B cell (primary cell): ENCODE results near the gene CHD6. TPM values are rescaled to one million over a fixed set of nuclear protein-coding genes. Genes with fewer than 3 reads are reported as not detected.

Experiments used
- ATAC-seq: fragments of 200-7000 bp; cut with Tn5 transposase; one replicate; pipeline ENCODE4 v1.10.0; 2021; ENCODE audit warnings: low read depth, mild to moderate bottlenecking, moderate number of reproducible peaks, moderate library complexity
- CTCF ChIA-PET: fragments of 350-600 bp; sonication (Branson Sonifier 250); formaldehyde crosslinking; loops from one replicate; lab custom pipeline; 2021; ENCODE audit warnings: antibody characterized with exemption, inconsistent platforms; lab: Charles Lee
- POLR2A ChIA-PET: fragments of 350-600 bp; sonication (Branson Sonifier 250); formaldehyde crosslinking; loops from one replicate; lab custom pipeline; 2021; ENCODE audit warnings: antibody characterized with exemption; lab: Charles Lee
- DNase-seq: peaks from one replicate; pipeline ENCODE4 v3.0.0; 2013
- H2AFZ ChIP-seq: 2 replicates; pipeline ENCODE4 v1.6.1; 2012; ENCODE audit warnings: mild to moderate bottlenecking, low read depth, low read length; ENCODE audit not compliant: insufficient read depth, poor library complexity, severe bottlenecking
- H3K27ac ChIP-seq, 2 donors: 1 replicate in 1 of 2; 2 replicates in 1 of 2; pipeline ENCODE4 v1.5.1; 2012 to 2013; ENCODE audit warnings: low read length in 2 of 2, mild to moderate bottlenecking in 2 of 2, moderate library complexity in 1 of 2
- H3K27me3 ChIP-seq, 4 experiments: fragments of 200-600 bp in 1 of 4; sonication (generic) in 1 of 4; replicated peaks in 1 of 4; 1 replicate in 2 of 4; 2 replicates in 2 of 4; pipeline versions ENCODE4 v1.6.1 to v1.7.0; 2013 to 2016; ENCODE audit warnings: low read length in 3 of 4, mild to moderate bottlenecking in 2 of 4, mixed read lengths in 1 of 4, moderate library complexity in 1 of 4; ENCODE audit not compliant: insufficient read depth in 4 of 4, control insufficient read depth in 3 of 4; ENCODE audit errors: control extremely low read depth in 1 of 4
- H3K36me3 ChIP-seq, 2 experiments: replicated peaks in 1 of 2; 1 replicate in 1 of 2; 2 replicates in 1 of 2; pipeline versions ENCODE4 v1.6.1 to v1.7.1; 2013; ENCODE audit warnings: low read length in 1 of 2; ENCODE audit not compliant: insufficient read depth in 2 of 2, control insufficient read depth in 1 of 2; ENCODE audit errors: control extremely low read depth in 1 of 2, extremely low read depth in 1 of 2
- H3K4me1 ChIP-seq, 2 donors: fragments of 200-600 bp in 1 of 2; sonication (generic) in 1 of 2; 1 replicate in 1 of 2; 2 replicates in 1 of 2; pipeline versions ENCODE4 v1.5.1 to v1.6.1; 2013 to 2017; ENCODE audit warnings: low read length in 2 of 2; ENCODE audit not compliant: control insufficient read depth in 2 of 2, insufficient read depth in 2 of 2
- H3K4me2 ChIP-seq: replicated peaks from 2 replicates; pipeline ENCODE3; 2012; ENCODE audit warnings: mild to moderate bottlenecking, low read depth, low read length; ENCODE audit not compliant: poor library complexity, severe bottlenecking
- H3K4me3 ChIP-seq, 5 experiments: fragments of 200-600 bp in 1 of 5; sonication (generic) in 1 of 5; 1 replicate in 3 of 5; 2 replicates in 2 of 5; pipeline versions ENCODE4 v1.5.1 to v1.7.0; 2011 to 2016; ENCODE audit warnings: low read length in 4 of 5, mild to moderate bottlenecking in 4 of 5, low read depth in 2 of 5, control low read depth in 1 of 5, moderate library complexity in 1 of 5; ENCODE audit not compliant: insufficient read depth in 1 of 5; ENCODE audit errors: control extremely low read depth in 1 of 5, extremely low read depth in 1 of 5
- H3K79me2 ChIP-seq: fragments of 200-600 bp; sonication (generic); one replicate; pipeline ENCODE4 v1.6.0; 2016; ENCODE audit warnings: low read length; ENCODE audit not compliant: control insufficient read depth, insufficient read depth
- H3K9ac ChIP-seq: fragments of 200-600 bp; sonication (generic); 2 replicates; pipeline ENCODE4 v1.6.1; 2017; ENCODE audit warnings: mild to moderate bottlenecking, low read length, moderate library complexity
- H3K9me3 ChIP-seq, 3 donors: one replicate each; pipeline versions ENCODE4 v1.6.1 to v1.7.1; 2013; ENCODE audit warnings: low read length in 2 of 3; ENCODE audit not compliant: control insufficient read depth in 2 of 3, insufficient read depth in 1 of 3; ENCODE audit errors: control extremely low read depth in 1 of 3
- H4K20me1 ChIP-seq: 2 replicates; pipeline ENCODE4 v1.6.0; 2012; ENCODE audit warnings: mild to moderate bottlenecking, low read length; ENCODE audit not compliant: insufficient read depth, control insufficient read depth, poor library complexity, severe bottlenecking
- H3K27ac Mint-ChIP-seq: one replicate; pipeline ENCODE4 v1.8.0; 2021; ENCODE audit warnings: mixed read lengths
- H3K27me3 Mint-ChIP-seq: one replicate; pipeline ENCODE4 v1.8.0; 2021; ENCODE audit warnings: mixed read lengths
- H3K4me1 Mint-ChIP-seq: one replicate; pipeline ENCODE4 v1.8.0; 2021; ENCODE audit warnings: mixed read lengths
- H3K4me3 Mint-ChIP-seq: one replicate; pipeline ENCODE4 v1.8.0; 2021; ENCODE audit warnings: mixed read lengths
- H3K9me3 Mint-ChIP-seq: one replicate; pipeline ENCODE4 v1.8.0; 2022; ENCODE audit warnings: mixed read lengths; ENCODE audit not compliant: insufficient read depth
- CTCF ChIP-seq: fragments of 200-600 bp; IDR thresholded peaks from one replicate; pipeline ENCODE4 v1.8.0; 2022; ENCODE audit warnings: antibody characterized with exemption, mild to moderate bottlenecking
- EZH2 ChIP-seq: IDR thresholded peaks from 2 replicates; pipeline ENCODE4 v1.6.1; 2012; ENCODE audit warnings: borderline replicate concordance, low read depth, mild to moderate bottlenecking, moderate library complexity, low read length; ENCODE audit not compliant: insufficient read depth, poor library complexity, severe bottlenecking
- WGBS: methylation state at CpG from one replicate; pipeline ENCODE4 v1.1.5; 2013; ENCODE audit warnings: missing lambda C conversion rate; ENCODE audit not compliant: insufficient coverage; 5-methylcytosine and 5-hydroxymethylcytosine counted together
- intact Hi-C: fragments of 100-400 bp; cut with micrococcal nuclease; formaldehyde crosslinking; loops from one replicate; pipeline ENCODE4 v1.10.0; 2022
- polyA plus RNA-seq: library from polyadenylated mRNA; depleted of rRNA; stranded (reverse); fragments of >200 nt; gene quantifications from 2 replicates; pipeline ENCODE4 v1.2.3, GENCODE V29; 2012
- total RNA-seq, 2 donors: library from RNA; stranded (reverse); fragments of 120-200 nt in 1 of 2; gene quantifications; 1 replicate in 1 of 2; 2 replicates in 1 of 2; pipeline versions ENCODE4 v1.2.3 to v1.2.4, GENCODE V29; 2013 to 2022

CHD6 gene
- total and polyA plus RNA-seq, 2 donors (not counting 1 experiment from before 2014, with no cell fraction given) = 10.3 to 117 TPM

GRCh38 chr20:41357424-41358163 is 260.6 kb downstream of the CHD6 start:
- DNase-seq (no peak), ATAC-seq (peak; percentile 17)
- POLR2A ChIA-PET = no interaction called here
- Mint-ChIP-seq H3K4me1 (no peaks in the 10 kb centered on the region), H3K27me3 (no peaks in the 10 kb centered on the region), H3K27ac (no peak overlapping the region), H3K4me3 (no peak overlapping the region), H3K9me3 (no peaks in the 10 kb centered on the region)
- Histone ChIP-seq H2AFZ (no peak overlapping the region), H3K27me3 (no peaks in the 10 kb centered on the region), H4K20me1 (no peaks in the 10 kb centered on the region), H3K27ac (no peak overlapping the region), H3K4me3 (no peak overlapping the region), H3K9ac (no peak overlapping the region), H3K4me2 (no peak overlapping the region), H3K9me3 (no peaks in the 10 kb centered on the region), H3K36me3 (no peaks in the 10 kb centered on the region), H3K79me2 (no peaks in the 10 kb centered on the region), H3K4me1 (no peaks in the 10 kb centered on the region)
- TF ChIP-seq EZH2 = no peak
- no peak for TF ChIP-seq CTCF
- intact Hi-C loops = no loop called here
- CTCF ChIA-PET = interaction anchor here (1.0 kb wide), 1 partner anchor 18 kb away, joined by 3 read pairs; no protein-coding TSS in a partner anchor
- 90% methylated on average over 11 of the region's 11 CpGs for WGBS

GRCh38 chr20:41356951-41357350 is 261.2 kb downstream of the CHD6 start:
- no peak overlapping the region for H3K4me3 Mint-ChIP-seq
- intact Hi-C loops = no loop called here
- WGBS = 95% methylated on average over 13 of the region's 13 CpGs

More at GRCh38 chr20:41356951-41357350, 261.2 kb downstream of the CHD6 start:
- DNase-seq (no peak), ATAC-seq (no peak)
- H3K9me3 ChIP-seq = no peaks in the 10 kb centered on the region
- no peaks in the 10 kb centered on the region for H3K9me3 Mint-ChIP-seq
- no peaks in the 10 kb centered on the region for H3K36me3 ChIP-seq
- no peak overlapping the region for H3K27ac ChIP-seq
- H3K79me2 ChIP-seq = no peaks in the 10 kb centered on the region
- H3K27me3 ChIP-seq = no peaks in the 10 kb centered on the region
- no peak overlapping the region for H3K4me3 ChIP-seq
- H3K27me3 Mint-ChIP-seq = no peaks in the 10 kb centered on the region
- POLR2A ChIA-PET = no interaction called here
- no peaks in the 10 kb centered on the region for H3K4me1 Mint-ChIP-seq
- no peaks in the 10 kb centered on the region for H4K20me1 ChIP-seq
- CTCF ChIA-PET = no interaction called here
- H3K9ac ChIP-seq = no peak overlapping the region
- no peak overlapping the region for H3K27ac Mint-ChIP-seq
- no peak overlapping the region for H3K4me2 ChIP-seq
- no peak for TF ChIP-seq CTCF
- no peak for TF ChIP-seq EZH2
- H2AFZ ChIP-seq = no peak overlapping the region
- no peaks in the 10 kb centered on the region for H3K4me1 ChIP-seq
